K562 (cell line): ENCODE results near the gene SATB1. TPM values are rescaled to one million over a fixed set of nuclear protein-coding genes. Genes with fewer than 3 reads are reported as not detected.
"Not testable (repeated sequence)": the region's sequence is repeated elsewhere in the genome, so short reads cannot be mapped to it uniquely, and the experiment has no call there.

ENCODE experiments used
- ATAC-seq: fragments of 200-7000 bp; cut with Tn5 transposase; 3 replicates; pipeline ENCODE4 v1.9.1; 2020; ENCODE audit warnings: moderate library complexity
- BruUV-seq: library from RNA; stranded (reverse); fragments of 400-500 nt; replicated peaks from 2 replicates; lab custom pipeline; 2021; lab: Mats Ljungman, UMichigan
- CTCF ChIA-PET: fragments of 300-600 bp; formaldehyde crosslinking; extraction: SDS; loops from one replicate; lab custom pipeline; 2021; ENCODE audit warnings: low intra/inter-chr PET ratio; lab: Yijun Ruan, JAX
- POLR2A ChIA-PET: fragments of 300-600, 350-650 bp; sonication (Branson Sonifier 250); formaldehyde crosslinking; extraction: SDS; loops from one replicate; lab custom pipeline; 2021; ENCODE audit warnings: antibody characterized with exemption, inconsistent platforms; lab: Yijun Ruan, JAX
- DNase-seq, 4 experiments: peaks; one replicate each; pipeline versions ENCODE4 v3.0.0 to v3.0.0-alpha.2; 2011 to 2018; ENCODE audit warnings: low spot score in 3 of 4, mixed read lengths in 3 of 4; ENCODE audit errors: extremely low read depth in 1 of 4
- FAIRE-seq: peaks from 2 replicates; lab custom pipeline; 2011; peaks lifted over from hg19 to GRCh38; lab: Jason Lieb, UNC
- H2AFZ ChIP-seq: 2 replicates; pipeline ENCODE4 v1.6.0; 2011; ENCODE audit warnings: low read depth, low read length, control low read depth, inconsistent platforms
- H3K27ac ChIP-seq: fragments of 200-600 bp; 3 replicates; pipeline ENCODE4 v1.8.0; 2011; ENCODE audit warnings: low read depth, mild to moderate bottlenecking, control low read depth, inconsistent platforms, low read length, moderate library complexity, mixed read lengths; ENCODE audit errors: extremely low read depth
- H3K27me3 ChIP-seq, 2 experiments: fragments of 300-600 bp in 1 of 2; 2 replicates in 1 of 2; 3 replicates in 1 of 2; pipeline versions ENCODE4 v1.6.0 to v1.8.0; 2011; ENCODE audit warnings: inconsistent platforms in 2 of 2, low read length in 2 of 2, mild to moderate bottlenecking in 1 of 2, mixed read lengths in 1 of 2, moderate library complexity in 1 of 2; ENCODE audit not compliant: control insufficient read depth in 2 of 2, insufficient read depth in 2 of 2
- H3K36me3 ChIP-seq: fragments of 300-600 bp; 3 replicates; pipeline ENCODE4 v1.8.0; 2011; ENCODE audit warnings: mild to moderate bottlenecking, low read length, inconsistent platforms; ENCODE audit not compliant: control insufficient read depth, insufficient read depth
- H3K4me1 ChIP-seq, 2 experiments: fragments of 200-600 bp in 1 of 2; replicated peaks in 1 of 2; 2 replicates in 1 of 2; 3 replicates in 1 of 2; pipeline versions ENCODE4 v1.5.1 to v1.8.0; 2011; ENCODE audit warnings: inconsistent platforms in 2 of 2, low read length in 2 of 2, mild to moderate bottlenecking in 1 of 2, mixed read lengths in 1 of 2, moderate library complexity in 1 of 2; ENCODE audit not compliant: control insufficient read depth in 2 of 2, insufficient read depth in 2 of 2
- H3K4me2 ChIP-seq: 2 replicates; pipeline ENCODE4 v1.6.1; 2011; ENCODE audit warnings: low read length, control low read depth, inconsistent platforms, mixed read lengths; ENCODE audit not compliant: insufficient read depth
- H3K4me3 ChIP-seq: fragments of 200-600 bp; sonication (generic), shearing (Covaris generic); 2 replicates; pipeline ENCODE4 v1.5.1; 2016; ENCODE audit warnings: control low read depth, inconsistent platforms
- H3K79me2 ChIP-seq: fragments of 200-600 bp; 3 replicates; pipeline ENCODE4 v1.8.0; 2011; ENCODE audit warnings: low read length, inconsistent platforms; ENCODE audit not compliant: control insufficient read depth, insufficient read depth
- H3K9ac ChIP-seq, 2 experiments: 2 replicates each; pipeline versions ENCODE4 v1.6.0 to v1.6.1; 2011; ENCODE audit warnings: low read depth in 2 of 2, low read length in 2 of 2, control low read depth in 1 of 2, inconsistent platforms in 1 of 2, mild to moderate bottlenecking in 1 of 2, mixed read lengths in 1 of 2; ENCODE audit not compliant: insufficient read depth in 1 of 2
- H3K9me1 ChIP-seq: one replicate; pipeline ENCODE4 v1.6.0; 2011; ENCODE audit warnings: inconsistent platforms, mild to moderate bottlenecking, low read length, moderate library complexity; ENCODE audit not compliant: control insufficient read depth, insufficient read depth
- H3K9me3 ChIP-seq: replicated peaks from 2 replicates; pipeline ENCODE4 v1.5.1; 2011; ENCODE audit warnings: low read depth, low read length, inconsistent platforms; ENCODE audit not compliant: control insufficient read depth, insufficient read depth
- H4K20me1 ChIP-seq: replicated peaks from 2 replicates; pipeline ENCODE4 v1.6.1; 2011; ENCODE audit warnings: low read length, inconsistent platforms, mixed read lengths; ENCODE audit not compliant: control insufficient read depth, insufficient read depth
- CHD1 ChIP-seq: fragments of 200-600 bp; sonication (generic); IDR thresholded peaks from one replicate; pipeline ENCODE4 v1.6.1; 2012; ENCODE audit warnings: mild to moderate bottlenecking, moderate library complexity, low read length, inconsistent platforms
- DIDO1 ChIP-seq: fragments of 450-650 bp; IDR thresholded peaks from 2 replicates; pipeline ENCODE4 v1.6.1; 2016; ENCODE audit warnings: low read depth, missing biosample characterization, missing genetic modification characterization
- DMBX1 ChIP-seq: fragments of 250-450 bp; sonication (Bioruptor Pico); IDR thresholded peaks from 2 replicates; pipeline ENCODE4 v1.8.0; 2022; ENCODE audit warnings: inconsistent platforms, mild to moderate bottlenecking, moderate library complexity, borderline replicate concordance
- ESRRB ChIP-seq: fragments of 250-450 bp; sonication (Bioruptor Pico); IDR thresholded peaks from 2 replicates; pipeline ENCODE4 v1.5.0; 2020; ENCODE audit warnings: mild to moderate bottlenecking, moderate library complexity, borderline replicate concordance
- FOXP1 ChIP-seq: sonication (generic); formaldehyde crosslinking; IDR thresholded peaks from 2 replicates; pipeline ENCODE4 v1.8.0; 2022; ENCODE audit warnings: mild to moderate bottlenecking, missing genetic modification reagents
- HIVEP1 ChIP-seq: fragments of 250-450 bp; sonication (Bioruptor Pico); IDR thresholded peaks from 2 replicates; pipeline ENCODE4 v1.4.0; 2020; ENCODE audit warnings: mild to moderate bottlenecking
- SMARCE1 ChIP-seq: fragments of 450-650 bp; IDR thresholded peaks from 2 replicates; pipeline ENCODE4 v1.7.1; 2016; ENCODE audit warnings: mild to moderate bottlenecking
- ZNF232 ChIP-seq: sonication (generic); formaldehyde crosslinking; IDR thresholded peaks from 2 replicates; pipeline ENCODE4 v1.8.0; 2022; ENCODE audit warnings: mild to moderate bottlenecking, missing genetic modification reagents
- WGBS: fragments of 100-300 bp; shearing (Covaris generic); methylation state at CpG from one replicate; pipeline ENCODE4 v1.1.6; 2016; ENCODE audit warnings: low coverage, mixed read lengths; ENCODE audit not compliant: insufficient coverage; ENCODE audit errors: missing lambda C conversion rate; 5-methylcytosine and 5-hydroxymethylcytosine counted together
- in situ Hi-C: fragments of 300-500 bp; cut with MboI; formaldehyde crosslinking; loops from 4 replicates; pipeline ENCODE4 v1.15.0; 2018; ENCODE audit warnings: inconsistent platforms, mixed read lengths
- intact Hi-C: fragments of 100-400 bp; cut with micrococcal nuclease; formaldehyde crosslinking; loops from 2 replicates; pipeline ENCODE4 v1.14.2; 2022
- polyA plus RNA-seq, 8 experiments: library from polyadenylated mRNA; depleted of rRNA in 4 of 8; stranded (reverse) in 5 of 8; unstranded in 3 of 8; fragments of >200 nt; fragmentation: Nextera tagmentation in 2 of 8; fragmentation: Illumina TruSeq in 1 of 8; extraction: Ambion mirVana in 2 of 8; extraction: Trizol in 1 of 8; gene quantifications; 2 replicates each; pipeline versions ENCODE4 v1.2.1 to v1.2.3, GENCODE V29; 2011 to 2014; ENCODE audit warnings: inconsistent platforms in 1 of 8, missing spikeins in 1 of 8
- total RNA-seq, 7 experiments: library from RNA; depleted of rRNA in 6 of 7; stranded (reverse); fragments of >200 nt in 6 of 7; fragmentation: Illumina TruSeq in 2 of 7; extraction: Trizol in 2 of 7; gene quantifications; 2 replicates each; pipeline versions ENCODE4 v1.2.1 to v1.2.3, GENCODE V29; 2011 to 2021; ENCODE audit warnings: low replicate concordance in 1 of 7
- TF ChIP-seq, protein P1 (sequence below): sonication (generic); formaldehyde crosslinking; IDR thresholded peaks from 2 replicates; pipeline ENCODE4 v1.4.0; 2020; ENCODE audit warnings: mild to moderate bottlenecking, missing genetic modification reagents

SATB1 gene
- total and polyA plus RNA-seq, 9 of the 15 experiments (the other 6 are each of a cell fraction or from before 2014, with no cell fraction given), result 0.03 to 2.5 (median 0.15) TPM; not detected in 1

DNA sequence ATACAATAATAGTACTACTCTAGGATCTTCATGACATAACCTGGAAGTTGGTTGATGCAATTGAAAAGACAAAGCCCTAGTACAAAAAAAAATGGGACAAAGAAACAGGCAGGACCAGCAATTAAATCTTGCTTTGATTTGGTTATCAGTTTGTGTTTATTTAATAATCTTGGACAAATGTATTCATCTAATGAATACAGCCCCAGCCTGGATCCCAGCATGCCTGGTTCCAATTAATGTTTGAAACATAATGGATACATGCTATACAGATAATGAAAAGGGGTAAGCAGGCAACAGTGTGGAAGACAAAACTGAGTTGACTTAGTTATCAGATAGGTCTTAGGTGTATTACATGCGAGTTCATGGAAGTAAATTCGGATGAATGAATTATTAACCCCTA, 29.6 kb upstream of the SATB1 start (continued):
- TF ChIP-seq DMBX1 (CRISPR knock-in tag), result no peak
- no peak for TF ChIP-seq CHD1
- TF ChIP-seq DIDO1 (tag), result no peak
- no peak for TF ChIP-seq ZNF232 (CRISPR knock-in tag)
- no peak for TF ChIP-seq FOXP1 (CRISPR knock-in tag)
- TF ChIP-seq ESRRB, result no peak
- TF ChIP-seq SMARCE1, result no peak
- TF ChIP-seq HIVEP1 (CRISPR knock-in tag), result no peak
- TF ChIP-seq, protein P1, sequence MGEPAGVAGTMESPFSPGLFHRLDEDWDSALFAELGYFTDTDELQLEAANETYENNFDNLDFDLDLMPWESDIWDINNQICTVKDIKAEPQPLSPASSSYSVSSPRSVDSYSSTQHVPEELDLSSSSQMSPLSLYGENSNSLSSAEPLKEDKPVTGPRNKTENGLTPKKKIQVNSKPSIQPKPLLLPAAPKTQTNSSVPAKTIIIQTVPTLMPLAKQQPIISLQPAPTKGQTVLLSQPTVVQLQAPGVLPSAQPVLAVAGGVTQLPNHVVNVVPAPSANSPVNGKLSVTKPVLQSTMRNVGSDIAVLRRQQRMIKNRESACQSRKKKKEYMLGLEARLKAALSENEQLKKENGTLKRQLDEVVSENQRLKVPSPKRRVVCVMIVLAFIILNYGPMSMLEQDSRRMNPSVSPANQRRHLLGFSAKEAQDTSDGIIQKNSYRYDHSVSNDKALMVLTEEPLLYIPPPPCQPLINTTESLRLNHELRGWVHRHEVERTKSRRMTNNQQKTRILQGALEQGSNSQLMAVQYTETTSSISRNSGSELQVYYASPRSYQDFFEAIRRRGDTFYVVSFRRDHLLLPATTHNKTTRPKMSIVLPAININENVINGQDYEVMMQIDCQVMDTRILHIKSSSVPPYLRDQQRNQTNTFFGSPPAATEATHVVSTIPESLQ, result no peak

DNA sequence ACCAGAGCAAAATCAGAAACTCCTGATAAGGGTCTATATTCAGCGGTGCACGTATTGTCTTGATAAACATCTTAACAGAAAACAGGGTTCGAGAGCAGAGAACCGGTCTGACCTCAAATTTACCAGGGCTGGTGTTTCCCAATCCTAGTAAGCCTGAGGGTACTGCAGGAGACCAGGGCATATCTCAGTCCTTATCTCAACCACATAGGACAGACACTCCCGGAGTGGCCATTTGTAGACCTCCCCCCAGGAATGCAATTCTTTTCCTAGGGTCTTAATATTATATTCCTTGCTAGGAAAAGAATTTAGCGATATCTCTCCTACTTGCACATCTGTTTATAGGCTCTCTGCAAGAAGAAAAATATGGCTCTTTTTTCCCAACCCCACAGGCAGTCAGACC, 24.5 kb upstream of the SATB1 start:
- H3K27ac ChIP-seq, CTCF ChIA-PET, H3K4me3 ChIP-seq, H3K79me2 ChIP-seq, H3K9me1 ChIP-seq, intact Hi-C loops, FAIRE-seq, H3K9ac ChIP-seq, H3K4me1 ChIP-seq, H4K20me1 ChIP-seq, H3K4me2 ChIP-seq, POLR2A ChIA-PET, in situ Hi-C loops, H2AFZ ChIP-seq, BruUV-seq, ATAC-seq, H3K27me3 ChIP-seq, H3K36me3 ChIP-seq, DNase-seq, H3K9me3 ChIP-seq: not testable (repeated sequence)
- 3% methylated on average over 6 of the region's 6 CpGs for WGBS
